Endodermal cell (in vitro differentiated cells): Measurements from ENCODE around the gene JUP. TPM values are rescaled to one million over a fixed set of nuclear protein-coding genes. Genes with fewer than 3 reads are reported as not detected.

ENCODE experiments used
- DNase-seq: peaks from one replicate; pipeline ENCODE4 v3.0.0-alpha.2; 2017
- H3K27ac ChIP-seq: 2 replicates; pipeline ENCODE4 v1.5.1; 2013; ENCODE audit warnings: mild to moderate bottlenecking, low read depth, low read length, moderate library complexity
- H3K27me3 ChIP-seq: 2 replicates; pipeline ENCODE4 v1.6.1; 2013; ENCODE audit warnings: mild to moderate bottlenecking, low read length, moderate library complexity; ENCODE audit not compliant: insufficient read depth, control insufficient read depth, poor library complexity, severe bottlenecking
- H3K36me3 ChIP-seq: 2 replicates; pipeline ENCODE4 v1.7.0; 2013; ENCODE audit warnings: mild to moderate bottlenecking, low read length, moderate library complexity; ENCODE audit not compliant: control insufficient read depth, insufficient read depth
- H3K4me1 ChIP-seq: one replicate; pipeline ENCODE4 v1.7.0; 2013; ENCODE audit warnings: low read length; ENCODE audit not compliant: control insufficient read depth, insufficient read depth
- H3K4me3 ChIP-seq: 2 replicates; pipeline ENCODE4 v1.5.1; 2013; ENCODE audit warnings: mild to moderate bottlenecking, low read length, moderate library complexity
- H3K9ac ChIP-seq: 2 replicates; pipeline ENCODE4 v1.6.1; 2013; ENCODE audit warnings: mild to moderate bottlenecking, low read length, moderate library complexity; ENCODE audit not compliant: poor library complexity, severe bottlenecking; ENCODE audit errors: extremely low read depth
- H3K9me3 ChIP-seq: 2 replicates; pipeline ENCODE4 v1.6.1; 2013; ENCODE audit warnings: mild to moderate bottlenecking, low read length, moderate library complexity; ENCODE audit not compliant: control insufficient read depth
- H3K27ac Mint-ChIP-seq: 2 replicates; pipeline ENCODE4 v1.8.0; 2020; ENCODE audit warnings: mixed read lengths
- H3K27me3 Mint-ChIP-seq: 2 replicates; pipeline ENCODE4 v1.8.0; 2021; ENCODE audit warnings: mild to moderate bottlenecking, mixed read lengths; ENCODE audit not compliant: insufficient read depth
- H3K36me3 Mint-ChIP-seq: 2 replicates; pipeline ENCODE4 v1.8.0; 2020; ENCODE audit warnings: low read depth, mixed read lengths
- H3K4me1 Mint-ChIP-seq: 2 replicates; pipeline ENCODE4 v1.8.0; 2020; ENCODE audit warnings: mixed read lengths
- H3K4me3 Mint-ChIP-seq: 2 replicates; pipeline ENCODE4 v1.8.0; 2020; ENCODE audit warnings: mild to moderate bottlenecking, moderate library complexity, mixed read lengths
- H3K9me3 Mint-ChIP-seq: 2 replicates; pipeline ENCODE4 v1.8.0; 2020; ENCODE audit warnings: mild to moderate bottlenecking, mixed read lengths
- WGBS, 2 experiments: methylation state at CpG; one replicate each; pipeline versions ENCODE4 v1.1.5 to v1.1.7; 2013; ENCODE audit warnings: missing lambda C conversion rate in 2 of 2, mixed read lengths in 1 of 2; ENCODE audit not compliant: insufficient coverage in 1 of 2, insufficient read length in 1 of 2; 5-methylcytosine and 5-hydroxymethylcytosine counted together
- total RNA-seq, 2 donors: library from RNA; stranded (reverse); fragmentation: NEBNext Ultra II Directional in 1 of 2; extraction: Animal tissue kit (Norgen Biotek cat#: 25700) in 1 of 2; gene quantifications; 2 replicates in 1 of 2; 3 replicates in 1 of 2; pipeline ENCODE4 v1.2.1, GENCODE V29; 2021
- TF ChIP-seq, protein P1 (sequence below): fragments of 200-600 bp; sonication (generic); conservative IDR thresholded peaks from 2 replicates; pipeline ENCODE4 v1.5.0; 2021; ENCODE audit warnings: antibody characterized with exemption, mild to moderate bottlenecking

Gene JUP
- total RNA-seq, 2 donors from 2014 or later: 112 to 167 TPM

DNA sequence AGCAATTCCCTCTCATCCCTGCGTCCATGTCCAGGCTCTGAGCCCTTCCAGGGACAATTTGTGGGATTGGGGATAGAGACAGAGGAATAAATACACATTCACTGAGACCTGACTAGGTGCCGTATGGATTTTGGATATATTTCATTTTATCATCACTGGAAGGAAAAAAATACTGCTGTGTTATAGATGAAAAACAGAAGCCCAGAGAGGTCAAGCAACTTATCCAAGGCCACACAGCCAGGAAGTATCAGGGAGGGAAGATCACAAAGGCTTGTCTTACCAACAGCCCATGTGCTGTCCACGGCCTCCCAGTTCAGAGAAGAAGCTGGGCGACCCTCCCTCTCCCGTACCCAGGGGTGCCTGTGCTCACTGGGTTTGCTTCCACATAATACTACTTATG is 46.0 kb downstream of the JUP start:
- 89% methylated on average over 1 to 5 of the region's 5 CpGs for WGBS, 2 experiments
- no peak overlapping the region for H3K4me3 ChIP-seq
- Mint-ChIP-seq H3K36me3 (no peaks in the 10 kb centered on the region), H3K4me3 (no peak overlapping the region), H3K27ac (no peak overlapping the region), H3K9me3 (no peaks in the 10 kb centered on the region), H3K4me1 (peaks cover 4% of the 10 kb centered on the region), H3K27me3 (peaks cover 25% of the 10 kb centered on the region)
- H3K27ac ChIP-seq: no peak overlapping the region
- no peak for DNase-seq
- H3K9me3 ChIP-seq: no peaks in the 10 kb centered on the region
- TF ChIP-seq, protein P1, sequence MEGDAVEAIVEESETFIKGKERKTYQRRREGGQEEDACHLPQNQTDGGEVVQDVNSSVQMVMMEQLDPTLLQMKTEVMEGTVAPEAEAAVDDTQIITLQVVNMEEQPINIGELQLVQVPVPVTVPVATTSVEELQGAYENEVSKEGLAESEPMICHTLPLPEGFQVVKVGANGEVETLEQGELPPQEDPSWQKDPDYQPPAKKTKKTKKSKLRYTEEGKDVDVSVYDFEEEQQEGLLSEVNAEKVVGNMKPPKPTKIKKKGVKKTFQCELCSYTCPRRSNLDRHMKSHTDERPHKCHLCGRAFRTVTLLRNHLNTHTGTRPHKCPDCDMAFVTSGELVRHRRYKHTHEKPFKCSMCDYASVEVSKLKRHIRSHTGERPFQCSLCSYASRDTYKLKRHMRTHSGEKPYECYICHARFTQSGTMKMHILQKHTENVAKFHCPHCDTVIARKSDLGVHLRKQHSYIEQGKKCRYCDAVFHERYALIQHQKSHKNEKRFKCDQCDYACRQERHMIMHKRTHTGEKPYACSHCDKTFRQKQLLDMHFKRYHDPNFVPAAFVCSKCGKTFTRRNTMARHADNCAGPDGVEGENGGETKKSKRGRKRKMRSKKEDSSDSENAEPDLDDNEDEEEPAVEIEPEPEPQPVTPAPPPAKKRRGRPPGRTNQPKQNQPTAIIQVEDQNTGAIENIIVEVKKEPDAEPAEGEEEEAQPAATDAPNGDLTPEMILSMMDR: no peak
- no peak overlapping the region for H3K9ac ChIP-seq
- no peaks in the 10 kb centered on the region for H3K4me1 ChIP-seq
- H3K27me3 ChIP-seq: peaks cover 24% of the 10 kb centered on the region
- H3K36me3 ChIP-seq: no peaks in the 10 kb centered on the region

DNA sequence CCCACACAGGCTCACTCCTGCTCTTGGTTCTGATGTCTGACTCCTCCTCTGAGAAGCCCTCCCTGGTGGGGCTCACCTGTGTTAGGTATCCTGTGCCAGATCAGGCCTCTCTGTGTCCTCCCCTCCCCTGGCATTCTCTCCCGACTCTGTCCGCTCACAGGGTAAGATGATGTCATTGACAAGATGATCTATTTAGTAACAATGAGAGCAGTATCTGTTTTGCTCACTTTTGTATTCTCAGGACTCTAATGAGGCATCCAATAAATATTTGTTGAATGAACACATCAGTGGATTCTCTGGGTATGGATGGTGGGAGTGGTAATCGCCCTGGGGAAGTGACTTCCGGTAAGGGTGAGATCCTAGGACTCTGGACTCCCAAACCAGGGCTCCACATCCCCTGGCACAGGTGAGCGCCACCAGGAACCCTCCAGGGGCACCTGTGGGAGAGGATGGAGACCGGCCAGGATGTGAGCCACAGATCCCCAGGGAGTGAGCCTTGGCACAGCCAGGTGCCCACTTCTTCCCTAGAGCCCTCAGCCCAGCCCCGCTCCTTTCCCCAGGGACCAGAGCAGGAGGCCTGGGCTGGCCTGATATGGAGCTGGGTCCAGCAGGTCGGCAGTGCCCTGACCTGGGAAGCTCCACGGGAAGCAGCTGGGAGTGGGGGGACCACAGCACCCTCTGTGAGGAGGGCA is 46.7 kb downstream of the JUP start:
- 86 to 94% methylated on average over 3 to 9 of the region's 9 CpGs for WGBS, 2 experiments
- Histone ChIP-seq H3K27me3 (peaks cover 30% of the 10 kb centered on the region), H3K4me1 (no peaks in the 10 kb centered on the region), H3K9ac (no peak overlapping the region), H3K27ac (no peak overlapping the region), H3K4me3 (no peak overlapping the region), H3K36me3 (no peaks in the 10 kb centered on the region), H3K9me3 (no peaks in the 10 kb centered on the region)
- peaks cover 7% of the 10 kb centered on the region for H3K4me1 Mint-ChIP-seq
- no peaks in the 10 kb centered on the region for H3K36me3 Mint-ChIP-seq
- no peak overlapping the region for H3K27ac Mint-ChIP-seq
- no peak for DNase-seq
- H3K4me3 Mint-ChIP-seq: no peak overlapping the region
- TF ChIP-seq, protein P1: no peak
- no peaks in the 10 kb centered on the region for H3K9me3 Mint-ChIP-seq
- H3K27me3 Mint-ChIP-seq: peaks cover 32% of the 10 kb centered on the region

DNA sequence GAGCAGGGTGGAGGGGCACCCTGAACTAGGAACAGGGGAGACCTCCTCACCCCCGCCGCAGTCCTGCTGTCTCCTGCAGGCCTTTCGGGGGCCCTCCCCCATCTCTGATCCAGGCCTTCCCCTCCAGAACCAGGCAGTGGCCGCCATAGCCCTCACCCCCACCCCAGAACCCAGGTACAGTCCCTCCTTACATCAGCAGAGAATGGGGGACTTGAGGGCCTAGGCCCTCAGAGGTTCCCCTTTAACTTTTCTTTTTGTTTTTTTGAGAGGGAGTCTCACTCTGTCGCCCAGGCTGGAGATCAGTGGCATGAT is 47.8 kb downstream of the JUP start:
- TF ChIP-seq, protein P1: no peak
- peaks cover 7% of the 10 kb centered on the region for H3K4me1 Mint-ChIP-seq
- Histone ChIP-seq H3K9ac (no peak overlapping the region), H3K27me3 (peaks cover 36% of the 10 kb centered on the region), H3K27ac (no peak overlapping the region), H3K4me1 (no peaks in the 10 kb centered on the region), H3K9me3 (no peaks in the 10 kb centered on the region), H3K4me3 (no peak overlapping the region), H3K36me3 (no peaks in the 10 kb centered on the region)
- H3K27ac Mint-ChIP-seq: no peak overlapping the region
- H3K27me3 Mint-ChIP-seq: peaks cover 42% of the 10 kb centered on the region
- H3K4me3 Mint-ChIP-seq: no peak overlapping the region
- 94 to 95% methylated on average over 3 to 5 of the region's 5 CpGs for WGBS, 2 experiments
- no peak for DNase-seq
- no peaks in the 10 kb centered on the region for H3K9me3 Mint-ChIP-seq
- H3K36me3 Mint-ChIP-seq: no peaks in the 10 kb centered on the region
